ENCODE data around the gene SPDYC. TPM values are rescaled to one million over a fixed set of nuclear protein-coding genes. Genes with fewer than 3 reads are reported as not detected.

Gene SPDYC
- total RNA-seq, 1 donor from 2014 or later: not detected

DNA sequence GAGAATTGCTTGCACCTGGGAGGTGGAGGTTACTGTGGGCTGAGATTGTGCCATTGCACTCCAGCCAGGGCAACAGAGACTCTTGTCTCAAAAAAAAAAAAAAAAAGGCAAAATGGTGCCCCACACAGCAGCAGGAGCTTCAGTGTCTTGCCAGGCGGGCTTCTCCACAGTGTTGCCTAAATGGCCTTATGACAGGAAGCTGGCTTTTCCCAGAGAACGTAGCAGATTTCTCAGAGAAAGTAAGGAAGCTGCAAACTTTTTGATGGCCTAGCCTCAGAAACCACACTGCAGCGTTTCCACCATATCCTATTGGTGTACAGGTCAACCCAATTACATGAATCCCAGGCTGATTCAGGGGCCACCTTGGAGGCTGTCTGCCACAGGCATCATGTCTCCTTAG is 12.7 kb upstream of the SPDYC start:
- TF ChIP-seq, protein P1, sequence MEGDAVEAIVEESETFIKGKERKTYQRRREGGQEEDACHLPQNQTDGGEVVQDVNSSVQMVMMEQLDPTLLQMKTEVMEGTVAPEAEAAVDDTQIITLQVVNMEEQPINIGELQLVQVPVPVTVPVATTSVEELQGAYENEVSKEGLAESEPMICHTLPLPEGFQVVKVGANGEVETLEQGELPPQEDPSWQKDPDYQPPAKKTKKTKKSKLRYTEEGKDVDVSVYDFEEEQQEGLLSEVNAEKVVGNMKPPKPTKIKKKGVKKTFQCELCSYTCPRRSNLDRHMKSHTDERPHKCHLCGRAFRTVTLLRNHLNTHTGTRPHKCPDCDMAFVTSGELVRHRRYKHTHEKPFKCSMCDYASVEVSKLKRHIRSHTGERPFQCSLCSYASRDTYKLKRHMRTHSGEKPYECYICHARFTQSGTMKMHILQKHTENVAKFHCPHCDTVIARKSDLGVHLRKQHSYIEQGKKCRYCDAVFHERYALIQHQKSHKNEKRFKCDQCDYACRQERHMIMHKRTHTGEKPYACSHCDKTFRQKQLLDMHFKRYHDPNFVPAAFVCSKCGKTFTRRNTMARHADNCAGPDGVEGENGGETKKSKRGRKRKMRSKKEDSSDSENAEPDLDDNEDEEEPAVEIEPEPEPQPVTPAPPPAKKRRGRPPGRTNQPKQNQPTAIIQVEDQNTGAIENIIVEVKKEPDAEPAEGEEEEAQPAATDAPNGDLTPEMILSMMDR (IDR thresholded peaks at IDR 0.05): no peak
- Histone ChIP-seq H3K36me3 (no peaks in the 10 kb centered on the region), H3K9me3 (no peaks in the 10 kb centered on the region), H3K27me3 (no peaks in the 10 kb centered on the region), H3K4me3 (no peak overlapping the region), H3K27ac (no peak overlapping the region), H3K4me1 (no peaks in the 10 kb centered on the region)
- intact Hi-C loops (cut with DNase I): no loop called here
- DNase-seq (no peak), ATAC-seq (peak; percentile 66)

DNA sequence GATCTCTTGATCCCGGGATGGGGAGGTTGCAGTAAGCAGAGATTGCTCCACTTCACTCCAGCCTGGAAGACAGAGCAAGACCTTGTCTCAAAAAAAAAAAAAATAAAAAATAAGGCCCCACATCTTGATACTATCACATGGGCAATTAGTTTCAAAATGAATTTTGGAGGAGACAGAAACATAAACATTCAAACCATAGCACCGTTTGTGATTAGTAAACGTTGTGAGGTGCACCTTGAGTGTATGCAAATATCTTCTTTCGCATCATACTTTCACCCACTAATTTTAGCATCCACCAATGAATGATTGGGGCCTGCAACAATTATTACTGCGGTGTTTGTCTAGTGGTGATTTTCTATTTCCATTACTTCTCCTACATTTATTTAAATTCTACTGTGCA is 11.0 kb upstream of the SPDYC start:
- Histone ChIP-seq H3K4me1 (no peaks in the 10 kb centered on the region), H3K27ac (no peak overlapping the region), H3K27me3 (no peaks in the 10 kb centered on the region), H3K4me3 (no peak overlapping the region), H3K9me3 (no peaks in the 10 kb centered on the region), H3K36me3 (no peaks in the 10 kb centered on the region)
- ATAC-seq (no peak), DNase-seq (no peak)
- TF ChIP-seq, protein P1 (IDR thresholded peaks at IDR 0.05): no peak
- intact Hi-C loops (cut with DNase I): no loop called here

DNA sequence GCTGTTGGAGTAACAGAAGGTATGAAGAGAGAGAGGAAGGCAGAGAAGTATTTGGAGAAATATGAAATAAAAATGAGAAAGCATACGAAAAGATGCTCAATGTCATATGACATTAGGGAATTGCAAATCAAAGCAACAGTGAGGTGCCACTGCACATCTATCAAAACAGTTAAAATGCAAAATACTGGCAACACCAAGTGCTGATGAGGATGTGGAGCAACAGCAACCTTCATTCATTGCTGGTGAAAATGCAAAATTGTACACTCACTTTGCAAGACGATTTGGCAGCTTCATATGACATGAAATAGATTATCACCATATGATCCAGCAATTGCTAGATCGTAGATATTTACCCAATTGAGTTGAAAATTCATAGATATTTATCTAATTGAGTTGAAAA is 9.4 kb upstream of the SPDYC start:
- Histone ChIP-seq H3K27ac (no peak overlapping the region), H3K4me3 (no peak overlapping the region), H3K27me3 (no peaks in the 10 kb centered on the region), H3K4me1 (no peaks in the 10 kb centered on the region), H3K9me3 (no peaks in the 10 kb centered on the region), H3K36me3 (no peaks in the 10 kb centered on the region)
- TF ChIP-seq, protein P1 (IDR thresholded peaks at IDR 0.05): no peak
- DNase-seq: no peak
- intact Hi-C loops (cut with DNase I): no loop called here
- ATAC-seq: no peak

DNA sequence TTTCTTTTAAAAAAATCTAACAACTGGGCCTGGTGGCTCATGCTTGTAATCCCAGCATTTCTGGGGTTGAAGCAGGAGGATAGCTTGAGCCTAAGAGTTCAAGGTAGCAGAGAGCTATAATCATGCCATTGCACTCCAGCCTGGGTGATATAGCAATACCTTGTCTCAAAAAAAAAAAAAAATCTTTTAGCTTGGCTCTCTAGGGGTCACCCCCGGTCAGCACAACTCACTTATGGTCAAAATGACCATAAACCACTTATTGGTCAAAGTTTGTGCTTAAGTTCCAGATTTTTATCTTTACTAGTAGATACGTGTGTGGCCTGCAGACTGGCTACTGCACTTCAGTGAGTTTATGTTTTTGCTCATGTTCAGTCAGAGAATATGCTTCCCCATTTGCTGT is 6.3 kb upstream of the SPDYC start:
- Histone ChIP-seq H3K27me3 (no peaks in the 10 kb centered on the region), H3K4me3 (no peak overlapping the region), H3K9me3 (no peaks in the 10 kb centered on the region), H3K27ac (no peak overlapping the region), H3K36me3 (no peaks in the 10 kb centered on the region), H3K4me1 (no peaks in the 10 kb centered on the region)
- ATAC-seq (no peak), DNase-seq (no peak)
- intact Hi-C loops (cut with DNase I): no loop called here
- TF ChIP-seq, protein P1 (IDR thresholded peaks at IDR 0.05): no peak

DNA sequence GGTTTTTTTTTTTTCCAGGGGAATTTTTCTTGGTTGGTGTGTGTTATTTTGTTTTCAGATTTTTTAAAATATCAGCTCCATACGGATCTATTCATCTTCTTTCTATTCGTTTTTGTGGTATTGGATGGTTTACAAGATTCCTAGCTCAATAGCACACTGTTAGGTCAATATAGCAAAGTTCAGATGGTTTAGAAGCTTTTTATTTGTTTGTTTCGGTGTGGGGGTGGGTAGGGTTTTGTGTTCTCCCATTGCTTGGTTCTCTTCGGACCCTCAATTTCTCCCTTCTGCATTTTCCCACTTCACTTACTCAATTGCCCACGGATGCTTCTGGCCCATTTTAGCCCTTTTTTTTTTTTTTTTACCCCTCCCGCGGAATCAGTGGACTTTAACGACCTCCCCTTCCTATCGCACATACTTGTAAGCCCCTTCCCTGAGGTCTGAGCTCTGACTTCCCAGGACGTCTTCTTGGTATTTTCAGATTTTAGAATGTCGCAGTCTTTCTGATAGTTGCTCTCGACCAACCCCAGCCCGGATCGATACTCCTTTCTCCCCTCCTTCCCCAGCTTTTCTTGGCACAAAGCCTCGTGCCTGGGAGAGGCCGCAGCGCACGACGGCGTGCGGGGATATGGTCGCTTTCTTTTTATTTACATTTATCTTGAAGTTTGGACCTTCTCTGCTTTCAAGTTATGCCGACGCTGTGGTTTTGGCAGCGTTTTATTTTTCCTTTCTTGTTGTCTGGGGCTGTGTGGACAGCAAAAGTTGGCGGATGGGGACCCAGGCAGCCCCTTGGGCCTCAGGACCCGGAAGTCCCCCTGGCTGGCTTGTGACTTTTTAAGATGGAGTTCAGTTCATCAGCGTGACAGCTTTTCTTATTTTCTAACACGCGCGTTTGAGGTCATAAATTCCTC is 4.4 kb upstream of the SPDYC start:
- ATAC-seq: no peak
- no peak overlapping the region for H3K27ac ChIP-seq
- no peak for DNase-seq
- no peaks in the 10 kb centered on the region for H3K9me3 ChIP-seq
- H3K27me3 ChIP-seq: no peaks in the 10 kb centered on the region
- TF ChIP-seq, protein P1 (IDR thresholded peaks at IDR 0.05): no peak
- H3K4me3 ChIP-seq: peak overlapping the region; percentile 9
- intact Hi-C loops (cut with DNase I): no loop called here
- no peaks in the 10 kb centered on the region for H3K36me3 ChIP-seq
- no peaks in the 10 kb centered on the region for H3K4me1 ChIP-seq

All from upper lobe of right lung (tissue), 1 donor.